Daoy (cell line): ENCODE results near the gene AHI1. TPM values are rescaled to one million over a fixed set of nuclear protein-coding genes. Genes with fewer than 3 reads are reported as not detected.
"Not testable (repeated sequence)": the region's sequence is repeated elsewhere in the genome, so short reads cannot be mapped to it uniquely, and the experiment has no call there.

Source experiments
- DNase-seq: peaks from one replicate; pipeline ENCODE4 v3.0.0-alpha.2; 2015; ENCODE audit warnings: low read depth
- total RNA-seq: library from RNA; depleted of rRNA; stranded (reverse); fragments of >200 nt; shearing (Covaris generic); gene quantifications from 2 replicates; pipeline ENCODE4 v1.2.3, GENCODE V29; 2014

The AHI1 gene
- total RNA-seq, 1 experiment from 2014 or later, result 7.8 TPM

DNA sequence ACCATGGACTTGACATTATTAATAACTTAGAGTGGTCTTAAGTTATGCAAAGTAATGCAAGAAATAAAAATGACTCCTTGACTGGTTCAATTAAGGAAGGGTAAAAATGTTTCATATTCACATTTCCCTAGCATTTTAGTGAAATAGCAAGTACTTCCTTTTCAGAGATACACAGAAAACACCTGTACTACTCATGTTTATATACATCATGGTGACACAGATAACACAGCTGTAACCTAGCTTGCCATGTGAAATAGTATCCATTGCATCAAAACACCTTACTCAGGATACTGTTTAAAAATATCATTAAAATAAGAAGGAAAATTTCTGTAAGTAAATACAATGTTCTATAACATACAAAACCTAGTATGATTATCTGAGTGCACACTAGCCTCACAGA lies 102.4 kb downstream of the AHI1 start:
- no peak for DNase-seq

DNA sequence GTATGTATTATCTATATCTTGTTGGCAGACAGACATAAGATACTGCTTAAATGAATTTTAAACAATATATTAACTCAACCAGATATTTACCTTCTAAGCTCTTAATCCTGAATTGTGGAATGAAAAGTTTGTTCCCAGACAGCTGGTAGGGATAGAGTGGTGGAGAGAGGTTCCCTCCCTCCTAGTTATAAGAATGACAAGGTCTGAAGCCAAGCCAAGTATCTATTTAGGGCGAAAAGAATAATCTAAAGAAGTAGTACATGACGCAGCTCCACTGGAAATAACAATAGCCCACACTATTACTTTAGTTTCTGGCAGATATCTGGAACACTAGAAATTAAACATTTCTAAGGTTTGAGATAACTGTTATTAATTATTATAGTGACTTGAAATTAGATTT lies 104.3 kb downstream of the AHI1 start:
- no peak for DNase-seq

GRCh38 chr6:135390458-135390857 lies 107.1 kb downstream of the AHI1 start:
- DNase-seq, result no peak

DNA sequence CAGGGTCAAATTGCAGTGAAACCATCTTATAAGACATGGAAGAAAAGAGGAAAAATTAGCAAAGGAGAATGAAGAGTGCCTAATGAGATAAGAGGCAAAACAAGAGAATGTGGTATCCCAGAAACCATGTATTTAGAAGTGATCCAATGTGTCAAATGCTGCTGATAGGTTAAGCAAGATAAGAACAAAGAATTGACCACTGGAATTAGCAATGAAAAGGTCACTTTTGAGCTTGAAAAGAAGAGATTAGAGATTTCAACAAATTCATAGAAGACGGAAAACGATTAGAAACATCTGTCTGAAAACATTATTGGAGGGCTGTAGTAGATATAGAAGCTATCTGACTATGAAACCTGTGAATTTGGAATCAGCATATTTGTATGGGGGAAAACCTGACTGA lies 112.2 kb downstream of the AHI1 start:
- no peak for DNase-seq

DNA sequence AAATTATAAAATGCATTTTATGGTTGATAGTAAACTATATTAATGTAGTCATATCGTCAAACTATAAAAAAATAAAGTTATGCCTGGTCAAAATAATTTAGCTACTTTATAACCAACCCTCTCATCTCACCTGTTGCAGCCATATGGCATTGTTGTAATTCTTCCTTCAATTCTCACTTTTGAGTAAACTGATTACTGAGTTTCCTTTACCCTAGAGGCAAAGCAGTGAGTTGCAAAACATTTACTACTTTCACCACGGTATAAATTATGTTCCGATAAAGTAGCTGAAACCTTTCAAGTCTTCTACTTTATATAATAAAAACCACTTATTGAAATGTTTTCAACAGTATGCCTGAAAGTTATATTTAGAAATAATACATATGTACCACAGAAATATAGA lies 113.8 kb downstream of the AHI1 start:
- no peak for DNase-seq

GRCh38 chr6:135383301-135383700 lies 114.2 kb downstream of the AHI1 start:
- no peak for DNase-seq

GRCh38 chr6:135382182-135382628 lies 115.3 kb downstream of the AHI1 start:
- no peak for DNase-seq

DNA sequence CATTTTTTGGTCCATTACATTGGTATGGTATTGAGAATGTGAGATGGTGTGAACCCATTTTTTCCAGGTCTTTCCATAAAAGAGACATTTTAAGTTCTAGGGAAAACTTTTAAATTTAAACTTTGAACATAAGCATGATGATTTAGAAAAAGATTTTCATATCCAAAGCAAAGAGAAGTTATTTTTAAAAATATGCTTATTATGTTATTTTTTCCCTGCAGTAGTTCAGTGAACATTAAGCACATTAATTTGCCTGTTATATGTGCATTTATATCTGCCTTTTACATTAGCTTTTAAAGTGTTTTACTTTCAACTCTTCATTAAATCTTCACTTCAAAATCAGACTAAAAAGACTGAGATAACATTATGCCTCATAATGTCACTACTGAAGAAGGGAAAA lies 116.7 kb downstream of the AHI1 start:
- no peak for DNase-seq

DNA sequence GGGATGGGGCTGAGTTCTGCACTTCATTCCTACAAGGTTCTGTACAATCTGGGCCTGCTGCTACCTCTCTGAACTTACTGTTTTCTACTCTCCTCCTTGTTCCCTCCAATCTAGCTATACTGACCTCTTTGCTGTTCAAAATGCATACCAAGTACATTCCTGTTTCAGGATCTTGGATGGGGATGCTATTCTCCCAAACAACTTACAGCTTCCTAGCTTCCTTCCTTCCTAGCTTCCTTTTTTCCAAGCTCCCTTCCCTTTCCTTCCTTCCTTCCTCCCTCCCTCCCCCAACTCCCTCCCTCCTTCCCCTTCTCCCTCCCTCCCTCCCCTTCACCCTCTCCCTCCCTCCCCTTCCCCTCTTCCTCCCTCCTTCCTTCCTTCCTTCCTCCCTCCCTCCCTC lies 117.9 kb downstream of the AHI1 start:
- DNase-seq, result no peak

- no peak for DNase-seq
Measured at GRCh38 chr6:135372758-135373157, 124.8 kb downstream of the AHI1 start.

DNA sequence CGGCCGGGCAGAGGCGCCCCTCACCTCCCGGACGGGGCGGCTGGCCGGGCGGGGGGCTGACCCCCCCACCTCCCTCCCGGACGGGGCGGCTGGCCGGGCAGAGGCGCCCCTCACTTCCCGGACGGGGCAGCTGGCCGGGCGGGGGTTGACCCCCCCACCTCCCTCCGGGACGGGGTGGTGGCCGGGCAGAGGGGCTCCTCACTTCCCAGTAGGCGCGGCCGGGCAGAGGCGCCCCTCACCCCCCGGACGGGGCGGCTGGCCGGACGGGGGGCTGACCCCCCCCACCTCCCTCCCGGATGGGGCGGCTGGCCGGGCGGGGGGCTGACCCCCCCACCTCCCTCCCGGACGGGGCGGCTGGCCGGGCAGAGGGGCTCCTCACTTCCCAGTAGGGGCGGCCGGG lies 133.9 kb downstream of the AHI1 start:
- not testable (repeated sequence) for DNase-seq

GRCh38 chr6:135362124-135362523 lies 135.4 kb downstream of the AHI1 start:
- no peak for DNase-seq

- no peak for DNase-seq
Measured at GRCh38 chr6:135360222-135360621, 137.3 kb downstream of the AHI1 start.

DNA sequence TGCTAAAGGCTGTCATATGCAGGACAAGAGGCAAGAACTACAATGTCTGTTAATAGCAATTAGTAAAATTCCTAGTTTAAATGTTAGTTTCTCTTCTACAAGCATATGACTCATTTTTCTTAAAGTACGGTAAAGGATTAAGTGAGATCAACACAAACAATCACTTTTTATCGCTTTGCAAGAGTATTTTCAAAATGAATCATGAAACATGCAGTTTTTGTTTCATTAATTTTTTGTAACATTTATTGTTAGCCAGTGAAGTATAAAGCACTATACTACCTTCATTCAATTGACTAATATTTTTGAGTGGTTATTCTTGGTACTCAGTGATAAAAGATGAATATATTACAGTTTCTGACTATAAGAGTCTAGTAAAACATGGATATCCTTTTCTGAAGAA lies 138.6 kb downstream of the AHI1 start:
- DNase-seq, result no peak

DNA sequence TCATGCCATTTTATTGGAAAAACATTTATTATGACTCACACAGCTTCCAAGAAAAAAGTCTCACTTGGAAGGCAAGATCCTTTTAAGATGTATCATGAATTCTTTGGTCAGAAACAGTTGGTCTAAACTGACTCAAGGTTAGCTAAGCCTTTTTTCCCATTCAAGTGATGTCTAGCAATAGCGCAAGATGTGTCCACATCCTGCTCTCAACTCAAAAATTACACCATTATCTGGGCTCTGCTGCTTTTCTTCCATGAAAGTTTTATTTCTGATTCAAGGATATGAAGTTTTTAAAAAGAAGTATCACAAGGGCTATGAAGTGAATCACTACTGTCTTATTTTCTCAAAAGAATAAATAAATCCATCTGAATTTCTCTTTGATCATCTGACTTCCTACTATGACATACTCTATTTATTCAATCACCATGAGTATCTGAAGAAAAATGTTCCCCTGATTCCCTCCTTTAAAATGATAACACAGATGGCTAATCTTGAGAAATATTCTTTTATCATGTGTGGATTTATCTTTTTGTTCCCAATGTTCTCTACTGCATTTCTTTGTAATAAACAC lies 139.2 kb downstream of the AHI1 start:
- peak; percentile 33 for DNase-seq

GRCh38 chr6:135354407-135354806 lies 143.1 kb downstream of the AHI1 start:
- DNase-seq, result no peak

DNA sequence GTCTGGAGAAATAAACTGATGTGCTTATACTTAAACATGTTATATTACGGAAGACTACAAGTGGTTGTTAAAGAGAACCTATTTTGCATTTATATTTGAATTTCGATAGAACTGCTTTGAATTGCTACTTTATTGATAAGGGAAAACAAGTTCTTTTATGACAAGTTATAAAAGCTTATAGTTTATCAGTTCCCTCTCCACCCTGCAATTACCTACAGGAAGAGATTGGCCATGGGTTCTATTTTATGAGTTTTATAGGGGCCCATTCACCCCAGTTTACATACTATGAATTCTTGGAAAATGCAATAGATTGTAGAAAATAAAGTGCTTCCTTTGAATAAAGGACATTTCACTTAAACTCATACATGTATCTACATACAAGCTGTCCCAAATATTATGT lies 144.4 kb downstream of the AHI1 start:
- DNase-seq, result no peak

DNA sequence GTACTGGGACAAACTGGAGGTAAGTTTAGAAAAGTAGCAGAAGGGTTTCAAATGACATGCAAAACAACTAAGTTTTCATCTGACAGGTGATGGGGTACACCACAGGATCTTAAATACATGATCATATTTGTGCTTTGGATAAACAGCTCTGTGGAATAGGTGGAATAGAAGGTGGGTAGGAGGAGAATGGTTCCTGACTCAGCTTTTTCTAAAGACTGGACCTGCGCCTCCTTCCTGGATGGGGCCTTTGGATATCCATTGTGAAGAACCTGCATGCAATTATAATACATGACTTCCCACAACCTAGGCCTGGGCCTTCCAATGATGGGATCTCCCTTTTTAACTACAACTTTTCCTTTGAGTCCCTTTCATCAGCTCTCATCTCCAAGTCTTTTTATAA lies 145.9 kb downstream of the AHI1 start:
- no peak for DNase-seq

- no peak for DNase-seq
Measured at GRCh38 chr6:135347887-135348286, 149.7 kb downstream of the AHI1 start.

DNA sequence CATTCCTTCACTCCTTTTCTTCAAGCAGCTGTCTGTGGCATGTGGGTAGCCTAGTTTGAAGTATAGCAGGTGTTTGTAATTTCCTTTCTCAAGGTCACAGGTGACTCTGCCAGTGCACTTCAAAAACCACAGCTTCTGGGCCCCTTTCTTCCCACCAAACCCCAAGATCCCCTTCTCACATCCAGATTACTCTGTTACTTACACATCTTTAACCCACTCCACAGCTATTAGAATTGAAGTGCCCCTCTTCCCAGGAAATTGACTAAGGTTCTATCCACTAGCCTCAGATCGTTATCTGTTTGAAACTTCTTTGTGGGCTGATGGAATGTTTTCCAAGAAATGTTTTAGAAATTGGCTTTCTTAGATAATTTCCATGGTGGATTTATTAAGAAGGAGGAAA lies 150.8 kb downstream of the AHI1 start:
- peak; percentile 3 for DNase-seq

DNA sequence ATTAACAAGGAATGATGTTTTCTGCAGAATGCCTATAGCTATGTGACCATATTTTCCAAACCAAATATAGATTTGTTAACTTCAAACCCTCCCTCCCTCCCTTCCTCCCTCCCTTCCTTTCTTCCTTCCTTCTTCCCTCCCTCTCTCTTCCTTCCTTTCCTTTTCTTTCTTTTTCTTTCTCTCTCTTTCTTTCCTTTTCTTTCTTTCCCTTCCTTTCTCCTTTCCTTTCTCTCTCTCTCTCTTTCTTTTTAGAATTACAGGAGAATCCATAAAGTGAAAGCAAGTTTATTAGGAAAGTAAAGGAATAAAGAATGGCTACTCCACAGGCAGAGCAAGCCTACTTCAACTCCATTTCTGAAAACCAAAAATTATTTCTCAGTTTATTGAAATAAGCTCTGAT lies 153.0 kb downstream of the AHI1 start:
- DNase-seq, result no peak

DNA sequence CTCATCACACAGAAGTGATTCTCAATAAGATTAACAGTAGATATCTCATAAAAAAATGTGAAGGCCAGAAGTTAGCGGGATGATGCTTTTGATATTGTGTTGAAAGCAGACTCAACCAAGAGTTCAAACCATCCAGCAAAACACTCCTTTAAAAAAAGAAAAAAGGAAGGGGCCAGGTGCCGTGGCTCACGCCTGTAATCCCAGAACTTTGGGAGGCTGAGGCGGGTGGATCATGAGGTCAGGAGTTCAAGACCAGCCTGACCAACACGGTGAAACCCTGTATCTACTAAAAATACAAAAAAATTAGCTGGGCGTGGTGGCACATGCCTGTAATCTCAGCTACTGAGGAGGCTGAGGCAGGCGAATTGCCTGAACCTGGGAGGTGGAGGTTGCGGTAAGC lies 157.6 kb downstream of the AHI1 start:
- not testable (repeated sequence) for DNase-seq

GRCh38 chr6:135334169-135334568 lies 163.4 kb downstream of the AHI1 start:
- DNase-seq, result peak; percentile 19

GRCh38 chr6:135331002-135331401 lies 166.5 kb downstream of the AHI1 start:
- no peak for DNase-seq
